Kidney epithelial cell (primary cell): ENCODE measurements around the gene BTG1. TPM values are rescaled to one million over a fixed set of nuclear protein-coding genes. Genes with fewer than 3 reads are reported as not detected.

ENCODE experiments used
- DNase-seq: peaks from one replicate; pipeline ENCODE4 v3.0.0-alpha.2; 2010; ENCODE audit warnings: low read depth
- H3K27me3 ChIP-seq: 2 replicates; pipeline ENCODE4 v1.6.0; 2011; ENCODE audit warnings: low read length; ENCODE audit not compliant: control insufficient read depth, insufficient read depth
- H3K36me3 ChIP-seq: 2 replicates; pipeline ENCODE4 v1.5.1; 2011; ENCODE audit warnings: low read length; ENCODE audit not compliant: control insufficient read depth, insufficient read depth
- H3K4me3 ChIP-seq: 2 replicates; pipeline ENCODE4 v1.5.1; 2011; ENCODE audit warnings: low read depth, mild to moderate bottlenecking, control low read depth, low read length
- CTCF ChIP-seq: IDR thresholded peaks from 2 replicates; pipeline ENCODE4 v1.5.1; 2011; ENCODE audit warnings: mild to moderate bottlenecking, moderate library complexity, low read length, control low read depth, inconsistent platforms; ENCODE audit not compliant: insufficient read depth, poor library complexity, severe bottlenecking
- total RNA-seq: library from RNA; depleted of rRNA; stranded (reverse); fragments of >200 nt; gene quantifications from 2 replicates; pipeline ENCODE4 v1.2.3, GENCODE V29; 2015

Gene BTG1
- total RNA-seq, 1 donor from 2014 or later = 52.4 TPM

- DNase-seq = no peak
- H3K4me3 ChIP-seq = no peak overlapping the region
- H3K36me3 ChIP-seq = no peaks in the 10 kb centered on the region
- no peak for TF ChIP-seq CTCF
- no peaks in the 10 kb centered on the region for H3K27me3 ChIP-seq
These were observed 21.0 kb downstream of the BTG1 start for GRCh38 chr12:92124689-92125029.

GRCh38 chr12:92123780-92124688 is 21.6 kb downstream of the BTG1 start:
- no peak for TF ChIP-seq CTCF
- no peak for DNase-seq
- no peak overlapping the region for H3K4me3 ChIP-seq
- H3K27me3 ChIP-seq = no peaks in the 10 kb centered on the region
- H3K36me3 ChIP-seq = no peaks in the 10 kb centered on the region

GRCh38 chr12:92122941-92123779 is 22.5 kb downstream of the BTG1 start:
- DNase-seq = no peak
- Histone ChIP-seq H3K4me3 (no peak overlapping the region), H3K27me3 (no peaks in the 10 kb centered on the region), H3K36me3 (no peaks in the 10 kb centered on the region)
- no peak for TF ChIP-seq CTCF

- no peak overlapping the region for H3K4me3 ChIP-seq
These were observed 23.8 kb downstream of the BTG1 start for GRCh38 chr12:92121826-92122225.

GRCh38 chr12:92118826-92119536 is 26.7 kb downstream of the BTG1 start:
- no peaks in the 10 kb centered on the region for H3K36me3 ChIP-seq
- no peak overlapping the region for H3K4me3 ChIP-seq
- no peak for DNase-seq
- TF ChIP-seq CTCF = no peak
- H3K27me3 ChIP-seq = no peaks in the 10 kb centered on the region

More at GRCh38 chr12:92121826-92122225, 23.8 kb downstream of the BTG1 start:
- H3K27me3 ChIP-seq = no peaks in the 10 kb centered on the region
- TF ChIP-seq CTCF = no peak
- H3K36me3 ChIP-seq = no peaks in the 10 kb centered on the region
- no peak for DNase-seq
